ENCODE measurements around the gene ZSWIM4. TPM values are rescaled to one million over a fixed set of nuclear protein-coding genes. Genes with fewer than 3 reads are reported as not detected.

Gene ZSWIM4
- total and polyA plus RNA-seq, 2 of the 13 experiments (the other 11 are each of a cell fraction or from before 2014, with no cell fraction given) = 0.33 to 0.86 TPM

DNA sequence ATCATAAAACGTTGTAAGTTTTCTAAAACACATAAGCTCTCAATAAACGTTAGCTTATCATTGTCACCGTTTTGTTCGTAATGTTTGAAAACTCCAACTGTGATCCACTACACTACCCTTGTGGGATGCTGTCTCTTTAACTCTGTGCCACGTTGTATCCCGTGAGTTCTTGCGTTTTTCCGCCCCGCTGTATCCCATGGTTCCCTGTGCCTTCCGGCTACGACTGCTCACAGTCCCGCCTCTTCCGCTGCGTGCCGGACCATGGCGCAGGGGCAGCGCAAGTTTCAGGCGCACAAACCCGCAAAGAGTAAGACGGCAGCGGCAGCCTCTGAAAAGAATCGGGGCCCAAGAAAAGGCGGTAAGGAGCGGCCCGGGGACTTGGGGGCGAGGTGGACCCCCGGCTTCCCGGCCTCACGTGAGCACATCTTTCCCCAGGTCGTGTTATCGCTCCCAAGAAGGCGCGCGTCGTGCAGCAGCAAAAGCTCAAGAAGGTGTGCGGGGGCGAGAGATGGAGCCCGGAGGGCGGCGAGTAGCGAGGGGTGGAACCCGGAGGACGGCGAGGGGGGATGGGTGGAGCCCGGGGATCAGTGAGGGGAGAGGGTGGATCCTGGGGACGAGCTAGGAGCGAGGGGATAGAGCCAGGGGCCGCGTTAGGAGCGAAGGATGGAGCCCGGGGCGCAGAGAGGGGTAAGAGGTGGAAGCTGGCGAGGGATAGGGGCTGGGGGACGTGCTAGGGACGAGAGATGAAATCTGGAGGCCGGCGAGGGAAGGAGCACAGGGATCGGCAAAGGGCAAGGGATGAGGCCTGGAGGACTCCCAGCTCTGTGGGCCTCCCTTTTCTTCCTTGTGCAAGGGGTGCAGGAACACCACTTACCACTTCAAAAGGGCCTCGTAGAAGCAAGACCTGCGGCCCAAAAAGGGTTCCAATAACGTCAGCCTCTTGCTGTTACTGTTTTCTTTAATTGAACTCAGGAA, 20.7 kb upstream of the ZSWIM4 start, which contains the start of gene C19orf53 (continued):
- TF ChIP-seq, protein P1, sequence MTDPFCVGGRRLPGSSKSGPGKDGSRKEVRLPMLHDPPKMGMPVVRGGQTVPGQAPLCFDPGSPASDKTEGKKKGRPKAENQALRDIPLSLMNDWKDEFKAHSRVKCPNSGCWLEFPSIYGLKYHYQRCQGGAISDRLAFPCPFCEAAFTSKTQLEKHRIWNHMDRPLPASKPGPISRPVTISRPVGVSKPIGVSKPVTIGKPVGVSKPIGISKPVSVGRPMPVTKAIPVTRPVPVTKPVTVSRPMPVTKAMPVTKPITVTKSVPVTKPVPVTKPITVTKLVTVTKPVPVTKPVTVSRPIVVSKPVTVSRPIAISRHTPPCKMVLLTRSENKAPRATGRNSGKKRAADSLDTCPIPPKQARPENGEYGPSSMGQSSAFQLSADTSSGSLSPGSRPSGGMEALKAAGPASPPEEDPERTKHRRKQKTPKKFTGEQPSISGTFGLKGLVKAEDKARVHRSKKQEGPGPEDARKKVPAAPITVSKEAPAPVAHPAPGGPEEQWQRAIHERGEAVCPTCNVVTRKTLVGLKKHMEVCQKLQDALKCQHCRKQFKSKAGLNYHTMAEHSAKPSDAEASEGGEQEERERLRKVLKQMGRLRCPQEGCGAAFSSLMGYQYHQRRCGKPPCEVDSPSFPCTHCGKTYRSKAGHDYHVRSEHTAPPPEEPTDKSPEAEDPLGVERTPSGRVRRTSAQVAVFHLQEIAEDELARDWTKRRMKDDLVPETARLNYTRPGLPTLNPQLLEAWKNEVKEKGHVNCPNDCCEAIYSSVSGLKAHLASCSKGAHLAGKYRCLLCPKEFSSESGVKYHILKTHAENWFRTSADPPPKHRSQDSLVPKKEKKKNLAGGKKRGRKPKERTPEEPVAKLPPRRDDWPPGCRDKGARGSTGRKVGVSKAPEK (CRISPR knock-in tag; IDR thresholded peaks at IDR 0.05; ENCODE audit: borderline replicate concordance) = no peak; the same call in 1 of the 2 replicates
- 0 out of 2 replicates have a peak, but pooled peaks have one; percentile 43 for TF ChIP-seq ZNF564 (CRISPR knock-in tag; IDR thresholded peaks at IDR 0.05)
- TF ChIP-seq ZNF329 (CRISPR knock-in tag; IDR thresholded peaks at IDR 0.05; ENCODE audit: low read depth) = no peak
- TF ChIP-seq PRMT3 (CRISPR knock-in tag; IDR thresholded peaks at IDR 0.05; ENCODE audit: borderline replicate concordance, low read depth) = no peak; the same call in 1 of the 2 replicates
- peak; percentile 64; the same call in 1 of the 2 replicates for TF ChIP-seq FOXC1 (CRISPR knock-in tag; IDR thresholded peaks at IDR 0.05; ENCODE audit: borderline replicate concordance)
- peak; percentile 90; the same call in 1 of the 2 replicates for TF ChIP-seq TSC22D2 (CRISPR knock-in tag; IDR thresholded peaks at IDR 0.05; ENCODE audit: borderline replicate concordance)
- peak; percentile 94 for TF ChIP-seq POLR2AphosphoS5 (IDR thresholded peaks at IDR 0.05; ENCODE audit: low read depth, low read length)
- TF ChIP-seq, protein P2, sequence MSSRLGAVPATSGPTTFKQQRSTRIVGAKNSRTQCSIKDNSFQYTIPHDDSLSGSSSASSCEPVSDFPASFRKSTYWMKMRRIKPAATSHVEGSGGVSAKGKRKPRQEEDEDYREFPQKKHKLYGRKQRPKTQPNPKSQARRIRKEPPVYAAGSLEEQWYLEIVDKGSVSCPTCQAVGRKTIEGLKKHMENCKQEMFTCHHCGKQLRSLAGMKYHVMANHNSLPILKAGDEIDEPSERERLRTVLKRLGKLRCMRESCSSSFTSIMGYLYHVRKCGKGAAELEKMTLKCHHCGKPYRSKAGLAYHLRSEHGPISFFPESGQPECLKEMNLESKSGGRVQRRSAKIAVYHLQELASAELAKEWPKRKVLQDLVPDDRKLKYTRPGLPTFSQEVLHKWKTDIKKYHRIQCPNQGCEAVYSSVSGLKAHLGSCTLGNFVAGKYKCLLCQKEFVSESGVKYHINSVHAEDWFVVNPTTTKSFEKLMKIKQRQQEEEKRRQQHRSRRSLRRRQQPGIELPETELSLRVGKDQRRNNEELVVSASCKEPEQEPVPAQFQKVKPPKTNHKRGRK (CRISPR knock-in tag; IDR thresholded peaks at IDR 0.05) = no peak
- TF ChIP-seq, protein P3, sequence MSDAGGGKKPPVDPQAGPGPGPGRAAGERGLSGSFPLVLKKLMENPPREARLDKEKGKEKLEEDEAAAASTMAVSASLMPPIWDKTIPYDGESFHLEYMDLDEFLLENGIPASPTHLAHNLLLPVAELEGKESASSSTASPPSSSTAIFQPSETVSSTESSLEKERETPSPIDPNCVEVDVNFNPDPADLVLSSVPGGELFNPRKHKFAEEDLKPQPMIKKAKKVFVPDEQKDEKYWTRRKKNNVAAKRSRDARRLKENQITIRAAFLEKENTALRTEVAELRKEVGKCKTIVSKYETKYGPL (CRISPR knock-in tag; IDR thresholded peaks at IDR 0.05) = no peak
- no peak for TF ChIP-seq CBX2 (IDR thresholded peaks at IDR 0.05; ENCODE audit: low read depth, low read length)
- no peak for TF ChIP-seq CBX2 (CRISPR knock-in tag; IDR thresholded peaks at IDR 0.05; ENCODE audit: low read depth)
- peak in 1 of 2 experiments; percentile 89; a peak in 2 of 4 replicates for TF ChIP-seq KLF16 (CRISPR knock-in tag; IDR thresholded peaks at IDR 0.05)
- no peak for TF ChIP-seq CENPX (CRISPR knock-in tag; IDR thresholded peaks at IDR 0.05)
- no peak for TF ChIP-seq REL (CRISPR knock-in tag; conservative IDR thresholded peaks at IDR 0.05)
- TF ChIP-seq ZNF136 (CRISPR knock-in tag; IDR thresholded peaks at IDR 0.05; ENCODE audit: low read depth) = peak; percentile 90; the same call in 1 of the 2 replicates
- TF ChIP-seq ARNT (IDR thresholded peaks at IDR 0.05) = no peak
- 0 out of 2 replicates have a peak, but pooled peaks have one; percentile 49 for TF ChIP-seq RNF2 (conservative IDR thresholded peaks at IDR 0.05; ENCODE audit: low read depth)
- no peak for TF ChIP-seq ZNF775 (CRISPR knock-in tag; IDR thresholded peaks at IDR 0.05; ENCODE audit: borderline replicate concordance)
- TF ChIP-seq, protein P4, sequence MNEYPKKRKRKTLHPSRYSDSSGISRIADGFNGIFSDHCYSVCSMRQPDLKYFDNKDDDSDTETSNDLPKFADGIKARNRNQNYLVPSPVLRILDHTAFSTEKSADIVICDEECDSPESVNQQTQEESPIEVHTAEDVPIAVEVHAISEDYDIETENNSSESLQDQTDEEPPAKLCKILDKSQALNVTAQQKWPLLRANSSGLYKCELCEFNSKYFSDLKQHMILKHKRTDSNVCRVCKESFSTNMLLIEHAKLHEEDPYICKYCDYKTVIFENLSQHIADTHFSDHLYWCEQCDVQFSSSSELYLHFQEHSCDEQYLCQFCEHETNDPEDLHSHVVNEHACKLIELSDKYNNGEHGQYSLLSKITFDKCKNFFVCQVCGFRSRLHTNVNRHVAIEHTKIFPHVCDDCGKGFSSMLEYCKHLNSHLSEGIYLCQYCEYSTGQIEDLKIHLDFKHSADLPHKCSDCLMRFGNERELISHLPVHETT (CRISPR knock-in tag; conservative IDR thresholded peaks at IDR 0.05) = peak; percentile 91; the same call in 1 of the 2 replicates
- TF ChIP-seq ZNF670 (CRISPR knock-in tag; IDR thresholded peaks at IDR 0.05; ENCODE audit: borderline replicate concordance) = peak; percentile 78; the same call in 1 of the 2 replicates
